ENCODE results near the gene ATP5F1D. TPM values are rescaled to one million over a fixed set of nuclear protein-coding genes. Genes with fewer than 3 reads are reported as not detected.

Gene ATP5F1D
- total and polyA plus RNA-seq, 2 of the 13 experiments (the other 11 are each of a cell fraction or from before 2014, with no cell fraction given) = 39.4 to 78.7 TPM

DNA sequence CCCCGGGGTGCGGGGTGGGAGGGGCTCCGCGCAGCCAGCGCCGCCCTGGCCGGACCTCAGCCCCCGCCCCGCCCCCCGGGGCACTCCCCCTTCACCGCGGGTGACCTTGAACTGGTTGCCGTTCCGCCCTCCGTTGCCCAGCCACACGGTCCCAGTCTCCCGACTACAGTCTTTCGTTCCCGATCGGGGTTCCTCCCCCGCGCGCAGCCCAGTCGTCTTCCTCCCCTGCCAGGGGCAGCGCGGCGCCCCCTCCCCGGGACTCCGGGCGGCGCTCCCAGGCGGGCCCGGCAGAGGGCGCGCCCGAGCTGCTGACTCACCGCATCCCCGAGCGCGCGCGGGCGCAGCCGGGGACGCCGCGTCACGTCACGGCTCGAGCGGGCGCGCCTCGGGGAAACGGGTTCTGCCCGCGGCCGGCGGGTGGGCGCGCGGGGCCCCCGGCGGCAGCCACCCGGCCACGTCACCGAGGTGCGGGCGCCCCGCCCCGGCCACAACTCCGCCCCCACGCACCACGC is 7.3 kb downstream of the ATP5F1D start (continued):
- TF ChIP-seq GABPA (IDR thresholded peaks at IDR 0.05; ENCODE audit: low read depth, low read length) (no peak), GABPA (CRISPR knock-in tag; IDR thresholded peaks at IDR 0.05; ENCODE audit: low read depth) (0 out of 2 replicates have a peak, but pooled peaks have one; percentile 0), ZNF292 (CRISPR knock-in tag; IDR thresholded peaks at IDR 0.05; ENCODE audit: borderline replicate concordance, low read depth) (no peak), ZNF234 (CRISPR knock-in tag; conservative IDR thresholded peaks at IDR 0.05) (no peak), EEA1 (CRISPR knock-in tag; IDR thresholded peaks at IDR 0.05; ENCODE audit: borderline replicate concordance) (no peak), TAF1 (CRISPR knock-in tag; IDR thresholded peaks at IDR 0.05) (0 out of 2 replicates have a peak, but pooled peaks have one; percentile 1), ZNF550 (CRISPR knock-in tag; IDR thresholded peaks at IDR 0.05; ENCODE audit: borderline replicate concordance) (no peak), ETV5 (CRISPR knock-in tag; IDR thresholded peaks at IDR 0.05; ENCODE audit: borderline replicate concordance) (no peak), SNAI1 (CRISPR knock-in tag; IDR thresholded peaks at IDR 0.05; ENCODE audit: borderline replicate concordance) (0 out of 2 replicates have a peak, but pooled peaks have one; percentile 7), SKI (IDR thresholded peaks at IDR 0.05; ENCODE audit: partially characterized antibody) (peak; percentile 60), HOXA5 (CRISPR knock-in tag; IDR thresholded peaks at IDR 0.05) (no peak), ZNF263 (CRISPR knock-in tag; IDR thresholded peaks at IDR 0.05) (no peak)
- TF ChIP-seq, protein P1, sequence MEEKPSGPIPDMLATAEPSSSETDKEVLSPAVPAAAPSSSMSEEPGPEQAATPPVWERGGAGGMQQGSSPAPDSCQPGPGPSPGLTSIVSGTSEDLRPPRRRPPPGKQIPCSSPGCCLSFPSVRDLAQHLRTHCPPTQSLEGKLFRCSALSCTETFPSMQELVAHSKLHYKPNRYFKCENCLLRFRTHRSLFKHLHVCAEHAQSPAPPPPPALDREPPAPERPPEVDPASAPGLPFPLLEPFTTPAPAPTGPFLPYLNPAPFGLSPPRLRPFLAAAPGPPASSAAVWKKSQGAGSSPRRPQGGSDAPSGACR (CRISPR knock-in tag; IDR thresholded peaks at IDR 0.05) = peak; percentile 38; the same call in 1 of the 2 replicates
- TF ChIP-seq, protein P2, sequence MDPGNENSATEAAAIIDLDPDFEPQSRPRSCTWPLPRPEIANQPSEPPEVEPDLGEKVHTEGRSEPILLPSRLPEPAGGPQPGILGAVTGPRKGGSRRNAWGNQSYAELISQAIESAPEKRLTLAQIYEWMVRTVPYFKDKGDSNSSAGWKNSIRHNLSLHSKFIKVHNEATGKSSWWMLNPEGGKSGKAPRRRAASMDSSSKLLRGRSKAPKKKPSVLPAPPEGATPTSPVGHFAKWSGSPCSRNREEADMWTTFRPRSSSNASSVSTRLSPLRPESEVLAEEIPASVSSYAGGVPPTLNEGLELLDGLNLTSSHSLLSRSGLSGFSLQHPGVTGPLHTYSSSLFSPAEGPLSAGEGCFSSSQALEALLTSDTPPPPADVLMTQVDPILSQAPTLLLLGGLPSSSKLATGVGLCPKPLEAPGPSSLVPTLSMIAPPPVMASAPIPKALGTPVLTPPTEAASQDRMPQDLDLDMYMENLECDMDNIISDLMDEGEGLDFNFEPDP (CRISPR knock-in tag; conservative IDR thresholded peaks at IDR 0.05) = no peak
- TF ChIP-seq, protein P3, sequence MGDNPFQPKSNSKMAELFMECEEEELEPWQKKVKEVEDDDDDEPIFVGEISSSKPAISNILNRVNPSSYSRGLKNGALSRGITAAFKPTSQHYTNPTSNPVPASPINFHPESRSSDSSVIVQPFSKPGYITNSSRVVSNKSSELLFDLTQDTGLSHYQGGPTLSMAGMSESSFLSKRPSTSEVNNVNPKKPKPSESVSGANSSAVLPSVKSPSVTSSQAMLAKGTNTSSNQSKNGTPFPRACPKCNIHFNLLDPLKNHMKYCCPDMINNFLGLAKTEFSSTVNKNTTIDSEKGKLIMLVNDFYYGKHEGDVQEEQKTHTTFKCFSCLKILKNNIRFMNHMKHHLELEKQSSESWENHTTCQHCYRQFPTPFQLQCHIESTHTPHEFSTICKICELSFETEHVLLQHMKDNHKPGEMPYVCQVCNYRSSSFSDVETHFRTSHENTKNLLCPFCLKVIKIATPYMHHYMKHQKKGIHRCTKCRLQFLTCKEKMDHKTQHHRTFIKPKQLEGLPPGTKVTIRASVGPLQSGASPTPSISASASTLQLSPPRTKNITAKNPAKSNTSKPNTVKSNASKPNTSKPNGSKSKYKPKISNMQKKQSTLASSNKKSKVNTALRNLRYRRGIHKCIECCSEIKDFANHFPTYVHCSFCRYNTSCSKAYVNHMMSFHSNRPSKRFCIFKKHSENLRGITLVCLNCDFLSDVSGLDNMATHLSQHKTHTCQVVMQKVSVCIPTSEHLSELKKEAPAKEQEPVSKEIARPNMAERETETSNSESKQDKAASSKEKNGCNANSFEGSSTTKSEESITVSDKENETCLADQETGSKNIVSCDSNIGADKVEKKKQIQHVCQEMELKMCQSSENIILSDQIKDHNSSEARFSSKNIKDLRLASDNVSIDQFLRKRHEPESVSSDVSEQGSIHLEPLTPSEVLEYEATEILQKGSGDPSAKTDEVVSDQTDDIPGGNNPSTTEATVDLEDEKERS (CRISPR knock-in tag; IDR thresholded peaks at IDR 0.05) = no peak
- TF ChIP-seq, protein P4, sequence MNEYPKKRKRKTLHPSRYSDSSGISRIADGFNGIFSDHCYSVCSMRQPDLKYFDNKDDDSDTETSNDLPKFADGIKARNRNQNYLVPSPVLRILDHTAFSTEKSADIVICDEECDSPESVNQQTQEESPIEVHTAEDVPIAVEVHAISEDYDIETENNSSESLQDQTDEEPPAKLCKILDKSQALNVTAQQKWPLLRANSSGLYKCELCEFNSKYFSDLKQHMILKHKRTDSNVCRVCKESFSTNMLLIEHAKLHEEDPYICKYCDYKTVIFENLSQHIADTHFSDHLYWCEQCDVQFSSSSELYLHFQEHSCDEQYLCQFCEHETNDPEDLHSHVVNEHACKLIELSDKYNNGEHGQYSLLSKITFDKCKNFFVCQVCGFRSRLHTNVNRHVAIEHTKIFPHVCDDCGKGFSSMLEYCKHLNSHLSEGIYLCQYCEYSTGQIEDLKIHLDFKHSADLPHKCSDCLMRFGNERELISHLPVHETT (CRISPR knock-in tag; conservative IDR thresholded peaks at IDR 0.05) = 0 out of 2 replicates have a peak, but pooled peaks have one; percentile 4
- TF ChIP-seq, protein P5, sequence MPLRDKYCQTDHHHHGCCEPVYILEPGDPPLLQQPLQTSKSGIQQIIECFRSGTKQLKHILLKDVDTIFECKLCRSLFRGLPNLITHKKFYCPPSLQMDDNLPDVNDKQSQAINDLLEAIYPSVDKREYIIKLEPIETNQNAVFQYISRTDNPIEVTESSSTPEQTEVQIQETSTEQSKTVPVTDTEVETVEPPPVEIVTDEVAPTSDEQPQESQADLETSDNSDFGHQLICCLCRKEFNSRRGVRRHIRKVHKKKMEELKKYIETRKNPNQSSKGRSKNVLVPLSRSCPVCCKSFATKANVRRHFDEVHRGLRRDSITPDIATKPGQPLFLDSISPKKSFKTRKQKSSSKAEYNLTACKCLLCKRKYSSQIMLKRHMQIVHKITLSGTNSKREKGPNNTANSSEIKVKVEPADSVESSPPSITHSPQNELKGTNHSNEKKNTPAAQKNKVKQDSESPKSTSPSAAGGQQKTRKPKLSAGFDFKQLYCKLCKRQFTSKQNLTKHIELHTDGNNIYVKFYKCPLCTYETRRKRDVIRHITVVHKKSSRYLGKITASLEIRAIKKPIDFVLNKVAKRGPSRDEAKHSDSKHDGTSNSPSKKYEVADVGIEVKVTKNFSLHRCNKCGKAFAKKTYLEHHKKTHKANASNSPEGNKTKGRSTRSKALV (CRISPR knock-in tag; IDR thresholded peaks at IDR 0.05) = no peak
- TF ChIP-seq, protein P6, sequence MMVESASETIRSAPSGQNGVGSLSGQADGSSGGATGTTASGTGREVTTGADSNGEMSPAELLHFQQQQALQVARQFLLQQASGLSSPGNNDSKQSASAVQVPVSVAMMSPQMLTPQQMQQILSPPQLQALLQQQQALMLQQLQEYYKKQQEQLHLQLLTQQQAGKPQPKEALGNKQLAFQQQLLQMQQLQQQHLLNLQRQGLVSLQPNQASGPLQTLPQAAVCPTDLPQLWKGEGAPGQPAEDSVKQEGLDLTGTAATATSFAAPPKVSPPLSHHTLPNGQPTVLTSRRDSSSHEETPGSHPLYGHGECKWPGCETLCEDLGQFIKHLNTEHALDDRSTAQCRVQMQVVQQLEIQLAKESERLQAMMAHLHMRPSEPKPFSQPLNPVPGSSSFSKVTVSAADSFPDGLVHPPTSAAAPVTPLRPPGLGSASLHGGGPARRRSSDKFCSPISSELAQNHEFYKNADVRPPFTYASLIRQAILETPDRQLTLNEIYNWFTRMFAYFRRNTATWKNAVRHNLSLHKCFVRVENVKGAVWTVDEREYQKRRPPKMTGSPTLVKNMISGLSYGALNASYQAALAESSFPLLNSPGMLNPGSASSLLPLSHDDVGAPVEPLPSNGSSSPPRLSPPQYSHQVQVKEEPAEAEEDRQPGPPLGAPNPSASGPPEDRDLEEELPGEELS (CRISPR knock-in tag; IDR thresholded peaks at IDR 0.05) = no peak

All from HepG2 (cell line).